SHP77 (cell line): Measurements from ENCODE around the gene TMEM267.
"Not testable (repeated sequence)": the region's sequence is repeated elsewhere in the genome, so short reads cannot be mapped to it uniquely, and the experiment has no call there.

Source experiments
- DNase-seq, 2 experiments: peaks; one replicate each; lab custom pipeline; 2025; lab: John Stamatoyannopoulos, UW

The TMEM267 gene

DNA sequence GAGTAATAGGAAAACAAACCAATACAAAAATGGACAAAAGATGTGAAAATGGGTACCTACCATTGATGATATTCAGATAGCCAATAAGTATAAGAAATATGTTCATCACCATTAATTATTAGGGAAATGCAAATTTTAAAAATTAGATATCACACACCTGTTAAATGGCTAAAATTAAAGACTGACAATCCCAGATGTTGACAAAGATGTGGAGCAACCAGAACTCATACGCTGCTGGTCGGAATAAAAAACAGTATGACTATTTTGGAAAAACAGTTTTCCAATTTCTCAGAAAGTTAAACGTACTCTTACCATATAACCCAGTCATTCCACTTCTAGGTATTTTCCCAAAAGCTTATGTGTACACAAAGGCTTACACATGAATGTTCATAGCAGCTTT lies 27.1 kb downstream of the TMEM267 start:
- no peak for DNase-seq

- DNase-seq = not testable (repeated sequence)
Observed at GRCh38 chr5:43441575-43441974, 42.1 kb downstream of the TMEM267 start.

GRCh38 chr5:43437062-43437660 lies 46.5 kb downstream of the TMEM267 start:
- no peak for DNase-seq

DNA sequence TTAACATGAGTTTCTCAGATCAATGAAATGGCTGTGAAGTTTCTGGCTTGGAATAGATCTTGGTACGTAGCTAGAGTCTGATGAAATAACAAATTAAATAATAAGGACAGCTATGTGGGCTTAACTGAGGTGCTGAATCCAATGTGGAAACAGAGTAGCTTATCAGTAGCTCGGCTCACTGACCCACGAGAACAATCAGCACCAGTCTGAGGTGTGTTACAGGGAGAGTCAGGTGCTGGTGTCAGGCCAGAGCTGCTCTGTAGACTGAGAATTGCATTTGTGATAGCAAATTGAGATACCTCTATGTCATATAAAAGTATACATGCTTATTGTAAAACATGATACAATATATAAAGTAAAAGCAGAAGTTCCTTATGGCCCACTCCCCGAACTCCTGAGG lies 50.3 kb downstream of the TMEM267 start:
- no peak for DNase-seq

GRCh38 chr5:43432486-43433375 lies 50.9 kb downstream of the TMEM267 start:
- DNase-seq = no peak

- DNase-seq = no peak
Observed at GRCh38 chr5:43429706-43430105, 54.0 kb downstream of the TMEM267 start.

GRCh38 chr5:43429016-43429415 lies 54.6 kb downstream of the TMEM267 start:
- no peak for DNase-seq

DNA sequence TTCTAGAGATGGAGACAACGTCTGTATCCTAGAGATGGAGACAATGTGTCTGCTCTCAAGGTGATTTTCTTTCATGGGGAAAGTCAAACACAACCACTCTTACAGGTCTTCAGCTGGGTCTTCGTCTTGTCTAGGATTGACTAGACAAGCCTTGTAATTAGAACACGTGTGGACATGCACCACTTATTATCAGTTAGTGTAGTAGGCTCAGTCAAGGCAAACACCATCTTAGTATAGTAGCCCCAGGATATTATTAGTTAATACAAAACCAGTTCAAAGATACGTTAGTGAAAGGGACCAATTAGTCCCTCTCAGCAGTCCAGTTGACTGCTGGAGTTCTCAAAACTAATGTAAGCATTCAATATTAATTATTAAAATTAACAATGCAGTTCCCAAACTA lies 56.4 kb downstream of the TMEM267 start:
- DNase-seq = no peak

GRCh38 chr5:43425983-43426382 lies 57.7 kb downstream of the TMEM267 start:
- DNase-seq = no peak

DNA sequence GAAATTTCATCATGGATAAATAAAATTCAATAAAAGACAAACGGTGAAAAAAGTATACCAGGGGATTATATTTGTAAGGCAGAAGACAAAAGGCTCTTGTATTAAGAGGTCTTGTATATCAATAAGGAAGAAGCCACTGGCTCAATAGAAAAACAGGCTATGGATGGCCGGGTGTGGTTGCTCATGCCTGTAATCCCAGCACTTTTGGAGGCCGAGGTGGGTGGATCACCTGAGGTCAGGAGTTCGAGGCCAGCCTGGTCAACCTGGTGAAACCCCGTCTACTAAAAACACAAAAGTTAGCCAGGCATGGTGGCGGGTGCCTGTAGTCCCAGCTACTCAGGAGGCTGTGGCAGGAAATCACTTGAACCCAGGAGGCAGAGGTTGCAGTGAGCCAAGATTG lies 60.6 kb downstream of the TMEM267 start:
- DNase-seq = not testable (repeated sequence)

DNA sequence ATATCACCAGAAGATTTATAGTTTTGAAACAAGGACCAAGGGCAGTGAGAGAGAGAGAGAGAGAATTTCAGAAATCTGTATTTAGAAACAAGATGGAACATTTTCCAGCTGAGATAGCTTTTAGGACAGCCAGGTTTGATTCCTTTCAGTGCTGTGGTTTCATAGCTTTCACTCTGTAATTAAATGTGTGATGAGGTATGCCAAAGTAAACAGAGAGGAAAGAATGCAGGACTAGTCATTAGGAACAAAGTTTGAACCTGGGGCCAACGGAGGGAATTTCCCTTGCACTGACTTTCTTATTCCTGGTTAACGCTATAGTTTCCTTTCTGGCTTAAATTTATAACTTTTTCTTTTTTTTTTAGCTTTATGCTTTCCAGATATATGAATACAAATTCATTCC lies 61.5 kb downstream of the TMEM267 start:
- DNase-seq = no peak

GRCh38 chr5:43421450-43422133 lies 62.1 kb downstream of the TMEM267 start:
- no peak for DNase-seq

DNA sequence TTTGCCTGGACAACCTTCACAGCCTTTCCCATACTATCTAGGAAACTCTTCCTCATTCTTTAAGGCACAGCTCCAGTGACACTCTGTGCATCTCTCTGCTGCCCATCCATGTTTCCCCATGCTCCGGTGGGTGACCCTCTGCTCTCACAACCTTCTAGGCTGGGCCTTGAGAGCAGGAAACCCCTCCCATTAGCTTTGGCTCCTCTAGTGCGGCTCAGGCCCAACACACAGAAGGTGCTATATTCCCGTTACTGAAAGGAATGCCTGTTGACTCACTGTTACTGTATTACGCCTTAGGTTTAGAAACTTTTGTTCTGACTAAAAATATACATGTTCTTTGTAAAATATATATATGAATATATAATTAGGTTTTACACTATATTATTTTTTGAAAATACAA lies 63.4 kb downstream of the TMEM267 start:
- DNase-seq = no peak

DNA sequence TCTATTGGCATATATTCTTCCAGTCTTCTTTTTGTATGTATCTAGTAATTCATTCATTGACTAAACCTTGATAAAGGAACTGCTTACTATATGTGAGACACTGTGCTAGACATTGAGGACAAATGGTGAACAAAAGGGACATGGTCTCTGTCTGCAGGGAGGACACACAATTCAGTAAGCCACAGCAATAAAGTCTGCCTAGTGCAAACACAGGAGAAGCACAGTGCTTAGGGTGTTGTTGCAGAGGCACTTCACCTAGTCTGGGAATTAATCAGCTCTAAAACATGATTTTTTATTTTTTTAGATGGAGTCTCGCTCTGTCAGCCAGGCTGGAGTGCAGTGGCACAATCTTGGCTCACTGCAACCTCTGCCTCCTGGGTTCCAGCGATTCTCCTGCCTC lies 65.1 kb downstream of the TMEM267 start:
- DNase-seq = no peak

- DNase-seq = no peak
Observed at GRCh38 chr5:43416803-43417394, 66.8 kb downstream of the TMEM267 start.

GRCh38 chr5:43415935-43416802 lies 67.5 kb downstream of the TMEM267 start:
- DNase-seq = no peak

DNA sequence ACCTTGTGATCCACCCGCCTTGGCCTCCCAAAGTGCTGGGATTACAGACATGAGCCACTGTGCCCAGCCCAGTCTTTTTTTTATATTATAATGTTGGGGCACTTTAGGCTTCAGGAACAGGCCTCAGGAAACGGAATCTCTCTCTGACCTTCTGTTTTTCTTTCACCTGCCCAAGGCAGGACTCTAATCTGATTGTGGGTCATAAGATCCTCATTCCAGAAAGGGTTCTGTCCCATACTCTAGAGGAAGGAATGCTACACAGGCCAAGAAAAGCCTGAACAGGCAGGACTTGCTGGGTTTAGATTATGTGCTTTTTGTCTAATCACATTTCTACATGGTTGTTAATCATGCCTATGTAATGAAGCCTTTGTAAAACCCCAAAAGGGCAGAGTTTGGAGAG lies 69.7 kb downstream of the TMEM267 start:
- DNase-seq = no peak

- no peak for DNase-seq
Observed at GRCh38 chr5:43412644-43413043, 71.0 kb downstream of the TMEM267 start.

DNA sequence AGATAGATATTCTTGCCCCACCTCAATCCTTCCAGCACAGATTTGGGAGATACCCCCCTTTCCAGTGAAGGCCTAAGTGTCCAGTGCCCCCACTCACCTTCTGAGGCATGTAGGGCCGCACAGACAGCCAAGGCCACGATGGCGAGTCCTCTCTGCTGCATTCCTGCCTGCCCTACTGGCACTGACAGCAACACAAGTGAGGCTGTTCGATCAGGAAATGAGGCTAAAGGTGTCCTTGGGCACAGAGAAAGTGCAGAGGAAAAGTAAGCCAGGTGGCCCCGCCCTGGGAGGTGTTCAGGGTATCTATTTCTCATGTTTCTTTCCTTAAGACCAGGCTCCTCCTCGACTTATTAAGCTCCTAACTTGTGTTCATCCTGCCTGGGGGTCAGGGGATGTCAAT lies 71.5 kb downstream of the TMEM267 start, which contains the start of gene CCL28:
TSS of gene CCL28 (minus strand) at position 236 of the 400 bp plus-strand sequence. CDS start at position 161, 75 bp downstream.
- no peak for DNase-seq

DNA sequence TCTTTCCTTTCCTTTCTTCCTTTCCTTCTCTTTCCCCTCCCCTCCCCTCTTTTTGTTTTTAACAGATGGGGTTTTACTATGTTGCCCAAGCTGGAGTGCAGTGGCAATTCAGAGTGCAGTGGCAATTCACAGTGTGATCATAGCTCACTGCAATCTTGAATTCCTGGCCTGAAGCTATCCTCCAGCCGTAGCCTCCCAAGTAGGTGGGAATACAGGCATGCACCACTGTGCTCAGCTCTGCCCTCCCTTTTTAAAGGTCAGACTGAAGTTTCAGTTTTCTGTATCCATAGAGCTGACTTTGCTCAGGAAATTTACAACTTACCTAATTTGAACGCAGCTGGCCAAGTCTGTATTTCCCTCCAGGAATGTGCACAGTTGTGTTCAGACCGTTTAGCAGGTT lies 72.2 kb downstream of the TMEM267 start:
- no peak for DNase-seq

GRCh38 chr5:43410414-43410813 lies 73.3 kb downstream of the TMEM267 start:
- no peak for DNase-seq
